HG03139 (cell line): Measurements from ENCODE around the gene ZBED2.
A peak's percentile ranks its signal among the peaks of the same experiment; 100 is the strongest.
"Not testable (repeated sequence)": the region's sequence is repeated elsewhere in the genome, so short reads cannot be mapped to it uniquely, and the experiment has no call there.

Experiments used
- ATAC-seq: cut with Tn5 transposase; IDR thresholded peaks from one replicate; pipeline ENCODE4 v1.9.1; 2021; ENCODE audit not compliant: unreplicated experiment

ZBED2 gene

GRCh38 chr3:111577113-111577512 is 18.0 kb downstream of the ZBED2 start:
- no peak for ATAC-seq

- no peak for ATAC-seq
Observed at GRCh38 chr3:111571907-111572460, 23.2 kb downstream of the ZBED2 start.

GRCh38 chr3:111571282-111571681 is 23.9 kb downstream of the ZBED2 start:
- ATAC-seq: no peak

- ATAC-seq: no peak
Observed at GRCh38 chr3:111570404-111571030, 24.6 kb downstream of the ZBED2 start.

- no peak for ATAC-seq
Observed at GRCh38 chr3:111568911-111569310, 26.2 kb downstream of the ZBED2 start.

GRCh38 chr3:111568355-111568754 is 26.8 kb downstream of the ZBED2 start:
- ATAC-seq: no peak

- no peak for ATAC-seq
Observed at GRCh38 chr3:111566844-111567243, 28.3 kb downstream of the ZBED2 start.

- ATAC-seq: not testable (repeated sequence)
Observed at GRCh38 chr3:111561902-111562301, 33.2 kb downstream of the ZBED2 start.

- ATAC-seq: no peak
Observed at GRCh38 chr3:111548756-111549155, 46.4 kb downstream of the ZBED2 start.

- ATAC-seq: peak; percentile 56
Observed at GRCh38 chr3:111548092-111548491, 47.1 kb downstream of the ZBED2 start.

- ATAC-seq: peak; percentile 76
Observed at GRCh38 chr3:111547631-111548030, 47.5 kb downstream of the ZBED2 start.

- ATAC-seq: no peak
Observed at GRCh38 chr3:111545349-111545748, 49.8 kb downstream of the ZBED2 start.
